ENCODE results near the gene SENP1. TPM values are rescaled to one million over a fixed set of nuclear protein-coding genes. Genes with fewer than 3 reads are reported as not detected.

The SENP1 gene
- total RNA-seq, 1 donor, result 23.9 TPM

- TF ChIP-seq CTCF (IDR thresholded peaks at IDR 0.05; ENCODE audit: extremely low read depth, low read depth, low read length), result no peak
- Histone ChIP-seq H3K4me2 (ENCODE audit: insufficient read depth, low read length) (no peak overlapping the region), H3K27me3 (ENCODE audit: insufficient read depth, low read length) (no peaks in the 10 kb centered on the region), H3K27ac (ENCODE audit: low read depth, low read length) (no peak overlapping the region), H3K9me3 (ENCODE audit: low read depth, low read length) (no peaks in the 10 kb centered on the region), H4K20me1 (ENCODE audit: insufficient read depth, low read length) (no peaks in the 10 kb centered on the region), H3K4me1 (ENCODE audit: insufficient read depth, low read length) (no peaks in the 10 kb centered on the region), H2AFZ (ENCODE audit: low read length) (no peak overlapping the region), H3K79me2 (ENCODE audit: insufficient read depth, low read length) (no peaks in the 10 kb centered on the region), H3K4me3 (ENCODE audit: insufficient read depth, low read length) (no peak overlapping the region), H3K36me3 (ENCODE audit: insufficient read depth, low read length) (peaks cover 54% of the 10 kb centered on the region)
- no peak for DNase-seq (ENCODE audit: insufficient read length, low spot score, missing footprints)
These were observed 42.3 kb downstream of the SENP1 start for GRCh38 chr12:48063530-48063929.

- no peaks in the 10 kb centered on the region for H4K20me1 ChIP-seq (ENCODE audit: insufficient read depth, low read length)
- H2AFZ ChIP-seq (ENCODE audit: low read length), result no peak overlapping the region
- H3K9me3 ChIP-seq (ENCODE audit: low read depth, low read length), result no peaks in the 10 kb centered on the region
- H3K4me1 ChIP-seq (ENCODE audit: insufficient read depth, low read length), result no peaks in the 10 kb centered on the region
- no peak for TF ChIP-seq CTCF (IDR thresholded peaks at IDR 0.05; ENCODE audit: extremely low read depth, low read depth, low read length)
- peaks cover 54% of the 10 kb centered on the region for H3K36me3 ChIP-seq (ENCODE audit: insufficient read depth, low read length)
- no peak overlapping the region for H3K4me3 ChIP-seq (ENCODE audit: insufficient read depth, low read length)
- DNase-seq (ENCODE audit: insufficient read length, low spot score, missing footprints), result no peak
- H3K4me2 ChIP-seq (ENCODE audit: insufficient read depth, low read length), result no peak overlapping the region
- H3K27ac ChIP-seq (ENCODE audit: low read depth, low read length), result no peak overlapping the region
- H3K27me3 ChIP-seq (ENCODE audit: insufficient read depth, low read length), result no peaks in the 10 kb centered on the region
- no peaks in the 10 kb centered on the region for H3K79me2 ChIP-seq (ENCODE audit: insufficient read depth, low read length)
These were observed 43.8 kb downstream of the SENP1 start for GRCh38 chr12:48061938-48062719.

- no peaks in the 10 kb centered on the region for H3K9me3 ChIP-seq (ENCODE audit: low read depth, low read length)
- no peak for TF ChIP-seq CTCF (IDR thresholded peaks at IDR 0.05; ENCODE audit: extremely low read depth, low read depth, low read length)
- no peak overlapping the region for H3K4me3 ChIP-seq (ENCODE audit: insufficient read depth, low read length)
- no peak overlapping the region for H3K4me2 ChIP-seq (ENCODE audit: insufficient read depth, low read length)
- no peaks in the 10 kb centered on the region for H3K27me3 ChIP-seq (ENCODE audit: insufficient read depth, low read length)
- no peak for DNase-seq (ENCODE audit: insufficient read length, low spot score, missing footprints)
- no peak overlapping the region for H2AFZ ChIP-seq (ENCODE audit: low read length)
- H3K4me1 ChIP-seq (ENCODE audit: insufficient read depth, low read length), result no peaks in the 10 kb centered on the region
- H3K36me3 ChIP-seq (ENCODE audit: insufficient read depth, low read length), result peaks cover 46% of the 10 kb centered on the region
- H3K27ac ChIP-seq (ENCODE audit: low read depth, low read length), result no peak overlapping the region
- H4K20me1 ChIP-seq (ENCODE audit: insufficient read depth, low read length), result no peaks in the 10 kb centered on the region
- no peaks in the 10 kb centered on the region for H3K79me2 ChIP-seq (ENCODE audit: insufficient read depth, low read length)
These were observed 45.4 kb downstream of the SENP1 start for GRCh38 chr12:48060474-48060873.

GRCh38 chr12:48058771-48059170 lies 47.1 kb downstream of the SENP1 start:
- Histone ChIP-seq H3K79me2 (ENCODE audit: insufficient read depth, low read length) (no peaks in the 10 kb centered on the region), H3K9me3 (ENCODE audit: low read depth, low read length) (no peaks in the 10 kb centered on the region), H2AFZ (ENCODE audit: low read length) (no peak overlapping the region), H3K4me2 (ENCODE audit: insufficient read depth, low read length) (no peak overlapping the region), H4K20me1 (ENCODE audit: insufficient read depth, low read length) (no peaks in the 10 kb centered on the region), H3K36me3 (ENCODE audit: insufficient read depth, low read length) (peaks cover 48% of the 10 kb centered on the region), H3K4me1 (ENCODE audit: insufficient read depth, low read length) (no peaks in the 10 kb centered on the region), H3K27ac (ENCODE audit: low read depth, low read length) (no peak overlapping the region), H3K27me3 (ENCODE audit: insufficient read depth, low read length) (no peaks in the 10 kb centered on the region), H3K4me3 (ENCODE audit: insufficient read depth, low read length) (no peak overlapping the region)
- DNase-seq (ENCODE audit: insufficient read length, low spot score, missing footprints), result no peak
- no peak for TF ChIP-seq CTCF (IDR thresholded peaks at IDR 0.05; ENCODE audit: extremely low read depth, low read depth, low read length)

Data from osteoblast (primary cell).